Neural progenitor cell (in vitro differentiated cells): ENCODE measurements around the gene ZNF292. TPM values are rescaled to one million over a fixed set of nuclear protein-coding genes. Genes with fewer than 3 reads are reported as not detected.

Experiments used
- DNase-seq: peaks from one replicate; pipeline ENCODE4 v3.0.0-alpha.2; 2016; ENCODE audit warnings: low spot score
- H2AFZ ChIP-seq: fragments of 200-600 bp; sonication (generic); replicated peaks from 2 replicates; pipeline ENCODE4 v1.6.1; 2016; ENCODE audit warnings: antibody characterized with exemption
- H3F3A ChIP-seq: fragments of 200-600 bp; sonication (generic); 2 replicates; pipeline ENCODE4 v1.6.1; 2016; ENCODE audit warnings: antibody characterized with exemption, low read depth
- H3K27ac ChIP-seq: fragments of 200-600 bp; sonication (generic); 2 replicates; pipeline ENCODE4 v1.5.1; 2016; ENCODE audit warnings: mild to moderate bottlenecking
- H3K27me3 ChIP-seq: fragments of 200-600 bp; sonication (generic); 2 replicates; pipeline ENCODE4 v1.6.1; 2016; ENCODE audit warnings: mild to moderate bottlenecking, moderate library complexity
- H3K36me3 ChIP-seq: fragments of 200-600 bp; sonication (generic); 2 replicates; pipeline ENCODE4 v1.5.1; 2016
- H3K4me1 ChIP-seq: fragments of 200-600 bp; sonication (generic); 2 replicates; pipeline ENCODE4 v1.6.1; 2016; ENCODE audit warnings: mixed run types
- H3K4me2 ChIP-seq: fragments of 200-600 bp; sonication (generic); 2 replicates; pipeline ENCODE4 v1.6.1; 2016
- H3K4me3 ChIP-seq: fragments of 200-600 bp; sonication (generic); 2 replicates; pipeline ENCODE4 v1.5.1; 2016
- H3K79me2 ChIP-seq: fragments of 200-600 bp; sonication (generic); 2 replicates; pipeline ENCODE4 v1.6.1; 2016; ENCODE audit warnings: low read depth
- H3K9ac ChIP-seq: fragments of 200-600 bp; sonication (generic); 2 replicates; pipeline ENCODE4 v1.6.1; 2016
- H3K9me3 ChIP-seq: fragments of 200-600 bp; sonication (generic); 2 replicates; pipeline ENCODE4 v1.5.1; 2016; ENCODE audit warnings: low read depth
- H4K20me1 ChIP-seq: fragments of 200-600 bp; sonication (generic); 2 replicates; pipeline ENCODE4 v1.6.1; 2016; ENCODE audit warnings: low read depth
- H3K27ac Mint-ChIP-seq: 3 replicates; pipeline ENCODE4 v1.8.0; 2021; ENCODE audit warnings: mixed read lengths
- H3K27me3 Mint-ChIP-seq: 2 replicates; pipeline ENCODE4 v1.8.0; 2022; ENCODE audit warnings: low read depth, mild to moderate bottlenecking, inconsistent platforms, moderate library complexity, mixed read lengths; ENCODE audit not compliant: insufficient read depth
- H3K36me3 Mint-ChIP-seq: 3 replicates; pipeline ENCODE4 v1.8.0; 2021; ENCODE audit warnings: mixed read lengths
- H3K4me1 Mint-ChIP-seq: 3 replicates; pipeline ENCODE4 v1.8.0; 2021; ENCODE audit warnings: mixed read lengths
- H3K4me3 Mint-ChIP-seq: 3 replicates; pipeline ENCODE4 v1.8.0; 2021; ENCODE audit warnings: mild to moderate bottlenecking, moderate library complexity, mixed read lengths
- H3K9me3 Mint-ChIP-seq: 3 replicates; pipeline ENCODE4 v1.8.0; 2020; ENCODE audit warnings: mixed read lengths
- CTCF ChIP-seq: fragments of 200-600 bp; sonication (generic); IDR thresholded peaks from 2 replicates; pipeline ENCODE4 v1.5.1; 2017; ENCODE audit warnings: antibody characterized with exemption, mild to moderate bottlenecking
- EZH2 ChIP-seq: fragments of 200-600 bp; sonication (generic); IDR thresholded peaks from 2 replicates; pipeline ENCODE4 v1.6.1; 2017; ENCODE audit warnings: antibody characterized with exemption, mild to moderate bottlenecking, moderate library complexity
- EZH2phosphoT487 ChIP-seq: fragments of 200-600 bp; sonication (generic); IDR thresholded peaks from 2 replicates; pipeline ENCODE4 v1.6.1; 2017; ENCODE audit warnings: antibody characterized with exemption
- total RNA-seq: library from RNA; depleted of rRNA; stranded (reverse); fragments of >200 nt; gene quantifications from 2 replicates; pipeline ENCODE4 v1.2.3, GENCODE V29; 2015; ENCODE audit warnings: low replicate concordance

The ZNF292 gene
- total RNA-seq, 1 donor from 2014 or later: 66.8 TPM

- Mint-ChIP-seq H3K4me3 (no peak overlapping the region), H3K27me3 (no peaks in the 10 kb centered on the region), H3K9me3 (no peaks in the 10 kb centered on the region), H3K27ac (no peak overlapping the region), H3K4me1 (no peaks in the 10 kb centered on the region), H3K36me3 (peaks cover 73% of the 10 kb centered on the region)
- Histone ChIP-seq H3F3A (peaks cover 24% of the 10 kb centered on the region), H3K9ac (no peak overlapping the region), H3K4me3 (no peak overlapping the region), H3K9me3 (peaks cover 19% of the 10 kb centered on the region), H3K27ac (no peak overlapping the region), H3K4me1 (no peaks in the 10 kb centered on the region), H3K27me3 (no peaks in the 10 kb centered on the region), H2AFZ (no peak overlapping the region), H3K79me2 (peaks cover 8% of the 10 kb centered on the region), H4K20me1 (no peaks in the 10 kb centered on the region), H3K36me3 (peaks cover 69% of the 10 kb centered on the region), H3K4me2 (no peak overlapping the region)
- DNase-seq: no peak
- no peak for TF ChIP-seq EZH2phosphoT487
- no peak for TF ChIP-seq CTCF
- TF ChIP-seq EZH2: no peak
These were observed 101.7 kb downstream of the ZNF292 start for GRCh38 chr6:87257046-87257445.

- H3K36me3 ChIP-seq: peaks cover 69% of the 10 kb centered on the region
- H4K20me1 ChIP-seq: no peaks in the 10 kb centered on the region
- no peak overlapping the region for H2AFZ ChIP-seq
- DNase-seq: no peak
- H3F3A ChIP-seq: peaks cover 28% of the 10 kb centered on the region
- H3K4me3 ChIP-seq: no peak overlapping the region
- Mint-ChIP-seq H3K36me3 (peaks cover 70% of the 10 kb centered on the region), H3K9me3 (no peaks in the 10 kb centered on the region), H3K4me1 (no peaks in the 10 kb centered on the region), H3K4me3 (no peak overlapping the region), H3K27ac (no peak overlapping the region), H3K27me3 (no peaks in the 10 kb centered on the region)
- H3K79me2 ChIP-seq: peaks cover 8% of the 10 kb centered on the region
- peaks cover 19% of the 10 kb centered on the region for H3K9me3 ChIP-seq
- H3K27ac ChIP-seq: no peak overlapping the region
- H3K4me1 ChIP-seq: no peaks in the 10 kb centered on the region
- TF ChIP-seq EZH2: no peak
- no peak for TF ChIP-seq EZH2phosphoT487
- no peak for TF ChIP-seq CTCF
- no peak overlapping the region for H3K4me2 ChIP-seq
- H3K9ac ChIP-seq: no peak overlapping the region
- H3K27me3 ChIP-seq: no peaks in the 10 kb centered on the region
These were observed 102.2 kb downstream of the ZNF292 start for GRCh38 chr6:87257565-87257964.

- peaks cover 19% of the 10 kb centered on the region for H3K9me3 ChIP-seq
- TF ChIP-seq EZH2 (no peak), CTCF (no peak), EZH2phosphoT487 (no peak)
- no peak overlapping the region for H3K27ac ChIP-seq
- no peaks in the 10 kb centered on the region for H3K4me1 Mint-ChIP-seq
- no peak overlapping the region for H3K4me3 Mint-ChIP-seq
- peaks cover 31% of the 10 kb centered on the region for H3F3A ChIP-seq
- no peaks in the 10 kb centered on the region for H3K27me3 Mint-ChIP-seq
- peaks cover 8% of the 10 kb centered on the region for H3K79me2 ChIP-seq
- peaks cover 69% of the 10 kb centered on the region for H3K36me3 Mint-ChIP-seq
- H3K4me2 ChIP-seq: no peak overlapping the region
- no peak overlapping the region for H2AFZ ChIP-seq
- DNase-seq: no peak
- no peaks in the 10 kb centered on the region for H3K4me1 ChIP-seq
- no peak overlapping the region for H3K9ac ChIP-seq
- no peaks in the 10 kb centered on the region for H3K27me3 ChIP-seq
- H3K27ac Mint-ChIP-seq: no peak overlapping the region
- no peaks in the 10 kb centered on the region for H4K20me1 ChIP-seq
- H3K36me3 ChIP-seq: peaks cover 73% of the 10 kb centered on the region
- no peak overlapping the region for H3K4me3 ChIP-seq
- no peaks in the 10 kb centered on the region for H3K9me3 Mint-ChIP-seq
These were observed 102.6 kb downstream of the ZNF292 start for GRCh38 chr6:87257975-87258374.
